Mesendoderm (in vitro differentiated cells): ENCODE measurements around the gene BFSP1.

Source experiments
- DNase-seq: peaks from one replicate; pipeline ENCODE4 v3.0.0; 2013
- H2AK5ac ChIP-seq: 2 replicates; pipeline ENCODE4 v1.6.1; 2013; ENCODE audit warnings: low read length, inconsistent platforms
- H2BK120ac ChIP-seq: 2 replicates; pipeline ENCODE4 v1.6.1; 2013; ENCODE audit warnings: low read depth, mild to moderate bottlenecking, low read length, moderate library complexity, mixed read lengths
- H2BK15ac ChIP-seq: replicated peaks from 2 replicates; pipeline ENCODE4 v1.6.1; 2013; ENCODE audit warnings: low read depth, mild to moderate bottlenecking, moderate library complexity
- H2BK5ac ChIP-seq: 2 replicates; pipeline ENCODE4 v1.6.1; 2013; ENCODE audit warnings: low read length, inconsistent platforms
- H3K18ac ChIP-seq: 2 replicates; pipeline ENCODE4 v1.6.1; 2013; ENCODE audit warnings: mild to moderate bottlenecking, low read length, mixed read lengths
- H3K23ac ChIP-seq: one replicate; pipeline ENCODE4 v1.6.1; 2013; ENCODE audit warnings: low read length
- H3K27ac ChIP-seq: 2 replicates; pipeline ENCODE4 v1.5.1; 2013; ENCODE audit warnings: low read depth, mild to moderate bottlenecking, inconsistent platforms, low read length, moderate library complexity
- H3K27me3 ChIP-seq: 2 replicates; pipeline ENCODE4 v1.6.1; 2013; ENCODE audit warnings: low read length, control low read depth, mild to moderate bottlenecking, inconsistent platforms; ENCODE audit not compliant: insufficient read depth, poor library complexity
- H3K36me3 ChIP-seq: 2 replicates; pipeline ENCODE4 v1.6.1; 2013; ENCODE audit warnings: low read length, inconsistent platforms; ENCODE audit not compliant: control insufficient read depth, insufficient read depth
- H3K4ac ChIP-seq: one replicate; pipeline ENCODE4 v1.6.1; 2013; ENCODE audit warnings: low read depth, mild to moderate bottlenecking, low read length, moderate library complexity
- H3K4me1 ChIP-seq: 2 replicates; pipeline ENCODE4 v1.6.1; 2013; ENCODE audit warnings: low read depth, low read length, inconsistent platforms; ENCODE audit not compliant: control insufficient read depth
- H3K4me2 ChIP-seq: 2 replicates; pipeline ENCODE4 v1.6.1; 2013; ENCODE audit warnings: low read length
- H3K4me3 ChIP-seq: 2 replicates; pipeline ENCODE4 v1.5.1; 2013; ENCODE audit warnings: mild to moderate bottlenecking, low read length
- H3K56ac ChIP-seq: one replicate; pipeline ENCODE4 v1.6.1; 2013; ENCODE audit warnings: low read length
- H3K79me1 ChIP-seq: 2 replicates; pipeline ENCODE4 v1.6.1; 2013; ENCODE audit warnings: low read length, inconsistent platforms
- H3K79me2 ChIP-seq: 2 replicates; pipeline ENCODE4 v1.6.1; 2013; ENCODE audit warnings: mild to moderate bottlenecking, low read length; ENCODE audit not compliant: control insufficient read depth, insufficient read depth
- H3K9ac ChIP-seq: 2 replicates; pipeline ENCODE4 v1.6.1; 2013; ENCODE audit warnings: low read length, inconsistent platforms
- H4K5ac ChIP-seq: one replicate; pipeline ENCODE4 v1.6.1; 2013; ENCODE audit warnings: low read length
- H4K8ac ChIP-seq: one replicate; pipeline ENCODE4 v1.6.1; 2013; ENCODE audit warnings: low read depth, mild to moderate bottlenecking, control low read depth, low read length, moderate library complexity
- WGBS: extraction: QIAGEN DNeasy Blood & Tissue Kit; methylation state at CpG from one replicate; pipeline ENCODE4 v1.1.7; 2013; ENCODE audit warnings: low lambda C conversion rate, missing lambda C conversion rate; ENCODE audit not compliant: insufficient coverage; ENCODE audit errors: extremely low coverage; 5-methylcytosine and 5-hydroxymethylcytosine counted together

The BFSP1 gene

GRCh38 chr20:17453592-17453991, 77.6 kb downstream of the BFSP1 start:
- Histone ChIP-seq H3K27ac (no peak overlapping the region), H3K9ac (no peak overlapping the region), H3K23ac (no peak overlapping the region), H2AK5ac (no peak overlapping the region), H3K4me1 (no peaks in the 10 kb centered on the region), H4K8ac (no peak overlapping the region), H4K5ac (no peak overlapping the region), H2BK5ac (no peak overlapping the region), H3K4ac (no peak overlapping the region), H3K36me3 (no peaks in the 10 kb centered on the region), H3K4me3 (no peak overlapping the region), H3K4me2 (no peak overlapping the region), H3K79me1 (no peaks in the 10 kb centered on the region), H3K27me3 (no peaks in the 10 kb centered on the region), H3K18ac (no peak overlapping the region), H2BK15ac (no peak overlapping the region), H3K56ac (no peak overlapping the region), H3K79me2 (no peaks in the 10 kb centered on the region), H2BK120ac (no peak overlapping the region)
- no peak for DNase-seq
- WGBS, result no CpG with 5 or more reads among the region's 22 CpGs

GRCh38 chr20:17452441-17452840, 78.7 kb downstream of the BFSP1 start:
- H3K9ac ChIP-seq, result no peak overlapping the region
- H3K4me3 ChIP-seq, result no peak overlapping the region
- no peaks in the 10 kb centered on the region for H3K4me1 ChIP-seq
- H3K79me2 ChIP-seq, result no peaks in the 10 kb centered on the region
- no peaks in the 10 kb centered on the region for H3K79me1 ChIP-seq
- H4K8ac ChIP-seq, result no peak overlapping the region
- no peak overlapping the region for H2BK120ac ChIP-seq
- no peak overlapping the region for H3K4ac ChIP-seq
- DNase-seq, result no peak
- H3K36me3 ChIP-seq, result no peaks in the 10 kb centered on the region
- no peak overlapping the region for H2AK5ac ChIP-seq
- H2BK15ac ChIP-seq, result no peak overlapping the region
- H2BK5ac ChIP-seq, result no peak overlapping the region
- H3K27ac ChIP-seq, result no peak overlapping the region
- no peak overlapping the region for H3K18ac ChIP-seq
- H4K5ac ChIP-seq, result no peak overlapping the region
- no CpG with 5 or more reads among the region's 3 CpGs for WGBS
- no peak overlapping the region for H3K56ac ChIP-seq
- H3K4me2 ChIP-seq, result no peak overlapping the region
- H3K27me3 ChIP-seq, result no peaks in the 10 kb centered on the region
- no peak overlapping the region for H3K23ac ChIP-seq

GRCh38 chr20:17449031-17449430, 82.1 kb downstream of the BFSP1 start:
- H4K5ac ChIP-seq, result no peak overlapping the region

DNA sequence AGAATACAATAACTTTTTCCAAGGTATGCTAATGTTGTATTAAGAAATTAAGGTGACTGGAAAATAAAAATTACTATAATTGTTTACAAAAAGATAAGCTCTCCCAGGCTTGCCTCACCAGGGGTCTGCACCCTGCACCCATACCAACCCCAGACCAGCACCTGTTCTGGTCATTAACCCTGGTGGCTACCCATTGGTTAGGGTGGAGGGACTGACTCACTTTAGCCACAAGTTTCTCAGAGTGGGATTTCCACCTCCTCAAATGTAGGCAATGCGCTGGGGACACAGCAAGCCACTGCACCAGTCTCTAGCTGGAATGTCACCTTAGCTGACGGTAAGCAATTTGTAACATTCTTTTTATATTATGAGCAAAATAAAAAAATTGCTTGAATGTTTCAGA, 83.1 kb downstream of the BFSP1 start:
- Histone ChIP-seq H3K4me1 (no peaks in the 10 kb centered on the region), H3K79me1 (no peaks in the 10 kb centered on the region), H3K9ac (no peak overlapping the region), H3K4ac (no peak overlapping the region), H3K27me3 (no peaks in the 10 kb centered on the region), H3K23ac (no peak overlapping the region), H4K8ac (no peak overlapping the region), H3K56ac (no peak overlapping the region), H3K79me2 (no peaks in the 10 kb centered on the region), H2AK5ac (no peak overlapping the region), H4K5ac (no peak overlapping the region), H2BK120ac (no peak overlapping the region), H3K36me3 (no peaks in the 10 kb centered on the region), H2BK5ac (no peak overlapping the region), H2BK15ac (no peak overlapping the region), H3K4me2 (no peak overlapping the region), H3K27ac (no peak overlapping the region), H3K4me3 (no peak overlapping the region), H3K18ac (no peak overlapping the region)
- WGBS, result no CpG with 5 or more reads among the region's 2 CpGs
- no peak for DNase-seq

More at GRCh38 chr20:17449031-17449430, 82.1 kb downstream of the BFSP1 start:
- H3K4me2 ChIP-seq, result no peak overlapping the region
- no peak overlapping the region for H3K4me3 ChIP-seq
- H3K56ac ChIP-seq, result no peak overlapping the region
- H3K9ac ChIP-seq, result no peak overlapping the region
- H3K27ac ChIP-seq, result no peak overlapping the region
- H3K4ac ChIP-seq, result no peak overlapping the region
- H3K4me1 ChIP-seq, result no peaks in the 10 kb centered on the region
- no peak overlapping the region for H2BK15ac ChIP-seq
- no CpG with 5 or more reads among the region's 2 CpGs for WGBS
- no peak overlapping the region for H3K23ac ChIP-seq
- H3K79me1 ChIP-seq, result no peaks in the 10 kb centered on the region
- no peaks in the 10 kb centered on the region for H3K36me3 ChIP-seq
- no peaks in the 10 kb centered on the region for H3K27me3 ChIP-seq
- no peaks in the 10 kb centered on the region for H3K79me2 ChIP-seq
- H2BK5ac ChIP-seq, result no peak overlapping the region
- no peak overlapping the region for H4K8ac ChIP-seq
- no peak overlapping the region for H2BK120ac ChIP-seq
- no peak overlapping the region for H3K18ac ChIP-seq
- no peak overlapping the region for H2AK5ac ChIP-seq
- peak; percentile 21 for DNase-seq

DNA sequence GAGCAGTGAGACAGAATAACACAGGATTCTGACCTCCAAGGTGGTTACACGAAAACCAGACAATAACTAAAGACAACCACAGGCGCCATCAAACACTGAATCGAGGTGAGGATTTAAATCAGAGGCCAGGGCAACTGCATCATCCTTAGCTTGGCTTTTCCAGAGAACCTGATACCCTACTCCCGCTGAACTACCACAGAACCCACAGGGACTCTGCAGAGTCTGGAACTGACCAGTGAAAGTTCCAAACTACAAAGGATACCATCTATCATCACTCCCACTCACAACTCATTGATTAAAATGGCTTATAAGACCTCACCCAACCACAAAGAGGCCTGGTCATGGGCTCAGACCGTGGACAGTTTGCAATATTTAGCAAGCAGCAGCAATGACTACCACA, 85.0 kb downstream of the BFSP1 start:
- WGBS, result no CpG with 5 or more reads among the region's 5 CpGs
- Histone ChIP-seq H3K4ac (no peak overlapping the region), H2BK15ac (no peak overlapping the region), H2BK120ac (no peak overlapping the region), H3K9ac (no peak overlapping the region), H3K79me2 (no peaks in the 10 kb centered on the region), H3K4me3 (no peak overlapping the region), H3K79me1 (no peaks in the 10 kb centered on the region), H3K4me2 (no peak overlapping the region), H4K5ac (no peak overlapping the region), H3K27me3 (no peaks in the 10 kb centered on the region), H2BK5ac (no peak overlapping the region), H3K36me3 (no peaks in the 10 kb centered on the region), H3K27ac (no peak overlapping the region), H3K56ac (no peak overlapping the region), H3K4me1 (no peaks in the 10 kb centered on the region), H3K18ac (no peak overlapping the region), H2AK5ac (no peak overlapping the region), H3K23ac (no peak overlapping the region), H4K8ac (no peak overlapping the region)
- DNase-seq, result no peak

GRCh38 chr20:17445543-17445942, 85.6 kb downstream of the BFSP1 start:
- Histone ChIP-seq H2BK5ac (no peak overlapping the region), H2BK15ac (no peak overlapping the region), H2AK5ac (no peak overlapping the region), H3K23ac (no peak overlapping the region), H3K4me2 (no peak overlapping the region), H3K27ac (peak overlapping the region; percentile 31), H3K79me2 (no peaks in the 10 kb centered on the region), H3K4me3 (no peak overlapping the region), H3K56ac (no peak overlapping the region), H3K4me1 (no peaks in the 10 kb centered on the region), H3K18ac (no peak overlapping the region), H4K8ac (no peak overlapping the region), H3K27me3 (no peaks in the 10 kb centered on the region), H3K79me1 (no peaks in the 10 kb centered on the region), H4K5ac (no peak overlapping the region), H3K9ac (no peak overlapping the region), H3K4ac (no peak overlapping the region), H3K36me3 (no peaks in the 10 kb centered on the region), H2BK120ac (no peak overlapping the region)
- no CpG with 5 or more reads among the region's 13 CpGs for WGBS
- no peak for DNase-seq
